H1 (cell line): ENCODE results near the gene RALGDS. TPM values are rescaled to one million over a fixed set of nuclear protein-coding genes. Genes with fewer than 3 reads are reported as not detected.
A peak's percentile ranks its signal among the peaks of the same experiment; 100 is the strongest.

Experiments
- BRCA1 ChIP-seq: IDR thresholded peaks from 2 replicates; pipeline ENCODE4 v1.6.1; 2012; ENCODE audit warnings: low read depth, low read length, improper control_type of control experiment
- CEBPB ChIP-seq: IDR thresholded peaks from 2 replicates; pipeline ENCODE4 v1.6.1; 2012; ENCODE audit warnings: low read depth, low read length
- CREB1 ChIP-seq: IDR thresholded peaks from 2 replicates; pipeline ENCODE4 v1.6.1; 2012; ENCODE audit warnings: inconsistent platforms
- E2F6 ChIP-seq: IDR thresholded peaks from 2 replicates; pipeline ENCODE4 v1.6.1; 2012; ENCODE audit warnings: inconsistent platforms
- FOSL1 ChIP-seq: IDR thresholded peaks from 2 replicates; pipeline ENCODE4 v1.6.1; 2011; ENCODE audit warnings: mild to moderate bottlenecking, low read depth, low read length, moderate library complexity; ENCODE audit not compliant: insufficient read depth
- HDAC6 ChIP-seq: IDR thresholded peaks from one replicate; pipeline ENCODE4 v1.7.1; 2012; ENCODE audit warnings: low read depth, mild to moderate bottlenecking, inconsistent platforms, low read length, moderate library complexity
- KDM4A ChIP-seq: IDR thresholded peaks from one replicate; pipeline ENCODE4 v1.7.1; 2012; ENCODE audit warnings: low read depth, mild to moderate bottlenecking, moderate library complexity, low read length, inconsistent platforms; ENCODE audit not compliant: severe bottlenecking
- MAFK ChIP-seq: IDR thresholded peaks from 2 replicates; pipeline ENCODE4 v1.6.1; 2012; ENCODE audit warnings: low read depth, mild to moderate bottlenecking, improper control_type of control experiment, low read length
- MAX ChIP-seq: IDR thresholded peaks from 2 replicates; pipeline ENCODE4 v1.6.1; 2012; ENCODE audit warnings: inconsistent platforms
- NANOG ChIP-seq: IDR thresholded peaks from 2 replicates; pipeline ENCODE4 v1.6.1; 2011; ENCODE audit warnings: low read length, low read depth, mild to moderate bottlenecking, inconsistent platforms; ENCODE audit not compliant: insufficient read depth, poor library complexity, severe bottlenecking
- NRF1 ChIP-seq: IDR thresholded peaks from 2 replicates; pipeline ENCODE4 v1.6.1; 2011; ENCODE audit warnings: mild to moderate bottlenecking, low read depth, low read length, improper control_type of control experiment
- RAD21 ChIP-seq, 2 experiments: IDR thresholded peaks in 1 of 2; conservative IDR thresholded peaks in 1 of 2; 2 replicates each; pipeline ENCODE4 v1.6.1; 2011; ENCODE audit warnings: low read depth in 2 of 2, low read length in 2 of 2, improper control_type of control experiment in 1 of 2, inconsistent platforms in 1 of 2, mild to moderate bottlenecking in 1 of 2, moderate library complexity in 1 of 2
- RBBP5 ChIP-seq: IDR thresholded peaks from 2 replicates; pipeline ENCODE4 v1.7.1; 2012; ENCODE audit warnings: low read depth, mild to moderate bottlenecking, inconsistent platforms, low read length, moderate library complexity, borderline replicate concordance
- RNF2 ChIP-seq: fragments of 200-900, 300-1000 bp; sonication (generic); IDR thresholded peaks from 2 replicates; pipeline ENCODE4 v1.7.1; 2016; ENCODE audit warnings: borderline replicate concordance, low read depth, mild to moderate bottlenecking, antibody characterized with exemption, low read length; ENCODE audit not compliant: poor library complexity, severe bottlenecking; ENCODE audit errors: missing control alignments
- SAP30 ChIP-seq: fragments of 300-600 bp; sonication (generic); IDR thresholded peaks from 2 replicates; pipeline ENCODE4 v1.7.1; 2012; ENCODE audit warnings: low read length, moderate library complexity, mild to moderate bottlenecking, inconsistent platforms; ENCODE audit not compliant: insufficient read depth, insufficient replicate concordance
- SIX5 ChIP-seq: IDR thresholded peaks from 2 replicates; pipeline ENCODE4 v1.6.1; 2011; ENCODE audit warnings: mild to moderate bottlenecking, low read depth, low read length
- SP2 ChIP-seq: IDR thresholded peaks from 2 replicates; pipeline ENCODE4 v1.6.1; 2012; ENCODE audit warnings: mild to moderate bottlenecking, low read length, inconsistent platforms
- SP4 ChIP-seq: IDR thresholded peaks from 2 replicates; pipeline ENCODE4 v1.6.1; 2012; ENCODE audit warnings: low read length, inconsistent platforms
- SRF ChIP-seq: IDR thresholded peaks from 2 replicates; pipeline ENCODE4 v1.6.1; 2011; ENCODE audit warnings: mild to moderate bottlenecking, low read depth, low read length, moderate library complexity
- polyA plus RNA-seq, 7 experiments: library from polyadenylated mRNA; depleted of rRNA in 3 of 7; stranded (reverse) in 5 of 7; unstranded in 2 of 7; fragments of >200 nt in 5 of 7; fragments of 200-250 nt in 2 of 7; gene quantifications; 1 replicate in 5 of 7; 2 replicates in 1 of 7; 4 replicates in 1 of 7; pipeline versions ENCODE4 v1.2.1 to v1.2.3, GENCODE V29; 2011 to 2013; ENCODE audit warnings: missing spikeins in 2 of 7, mixed read lengths in 2 of 7
- total RNA-seq: library from RNA; stranded (reverse); fragmentation: NEBNext Ultra II Directional; extraction: Animal tissue kit (Norgen Biotek cat#: 25700); gene quantifications from 2 replicates; pipeline ENCODE4 v1.2.1, GENCODE V29; 2021

Gene RALGDS
- total and polyA plus RNA-seq, 2 of the 8 experiments (the other 6 are each of a cell fraction or from before 2014, with no cell fraction given), result 14.5 to 25.5 TPM

GRCh38 chr9:133149130-133150015, 28.3 kb upstream of the RALGDS start (continued):
- TF ChIP-seq FOSL1, result 0 out of 2 replicates have a peak, but pooled peaks have one; percentile 2
- peak; percentile 85 for TF ChIP-seq E2F6
- TF ChIP-seq SIX5, result no peak
- TF ChIP-seq SP2, result no peak
- no peak; the same call in 1 of the 2 replicates for TF ChIP-seq RBBP5
- no peak for TF ChIP-seq MAFK
- no peak for TF ChIP-seq NANOG
- no peak for TF ChIP-seq BRCA1
- TF ChIP-seq CREB1, result peak; percentile 80
- TF ChIP-seq CEBPB, result no peak
- TF ChIP-seq MAX, result peak; percentile 98
- no peak for TF ChIP-seq RNF2
- 0 out of 2 replicates have a peak, but pooled peaks have one; percentile 46 for TF ChIP-seq SP4
- TF ChIP-seq SRF, result no peak
- TF ChIP-seq NRF1, result peak; percentile 48
- no peak for TF ChIP-seq HDAC6
- TF ChIP-seq SAP30, result no peak
- 0 out of 4 replicates have a peak, but pooled peaks of 1 of the 2 experiments have one; percentile 6 for TF ChIP-seq RAD21 (IDR thresholded peaks at IDR 0.05 in 1 of 2, conservative IDR thresholded peaks at IDR 0.05 in 1 of 2; ENCODE audit: low read depth in 2 of 2, low read length in 2 of 2)
- TF ChIP-seq KDM4A, result peak; percentile 20
